Gastrocnemius medialis (tissue), 4 donors: ENCODE data around the gene BCL2.

Experiments
- CTCF ChIP-seq, 5 experiments: fragments of 450-650 bp in 3 of 5; fragments of 200-600 bp in 2 of 5; sonication (generic) in 2 of 5; IDR thresholded peaks in 4 of 5; conservative IDR thresholded peaks in 1 of 5; 1 replicate in 4 of 5; 2 replicates in 1 of 5; pipeline ENCODE4 v1.5.1; 2016 to 2019; ENCODE audit warnings: antibody characterized with exemption in 5 of 5, mild to moderate bottlenecking in 3 of 5, moderate library complexity in 3 of 5
- POLR2A ChIP-seq, 2 donors: fragments of 450-650 bp; IDR thresholded peaks; one replicate each; pipeline ENCODE4 v1.6.1; 2017; ENCODE audit warnings: antibody characterized with exemption in 2 of 2, mild to moderate bottlenecking in 2 of 2, moderate library complexity in 2 of 2

GRCh38 chr18:63169853-63170252 lies 149.7 kb downstream of the BCL2 start:
- no peak for TF ChIP-seq CTCF (IDR thresholded peaks at IDR 0.05 in 4 of 5, conservative IDR thresholded peaks at IDR 0.05 in 1 of 5)
- no peak for TF ChIP-seq POLR2A (IDR thresholded peaks at IDR 0.05)
